Epithelial cell of proximal tubule (primary cell): ENCODE data around the gene GDF2. TPM values are rescaled to one million over a fixed set of nuclear protein-coding genes. Genes with fewer than 3 reads are reported as not detected.

Experiments
- DNase-seq: peaks from one replicate; pipeline ENCODE4 v3.0.0-alpha.2; 2011; ENCODE audit warnings: low read depth
- H3K4me3 ChIP-seq: 2 replicates; pipeline ENCODE4 v1.5.1; 2011; ENCODE audit warnings: low read depth, mild to moderate bottlenecking, low read length
- total RNA-seq: library from RNA; depleted of rRNA; stranded (reverse); fragments of >200 nt; gene quantifications from 2 replicates; pipeline ENCODE4 v1.2.3, GENCODE V29; 2015
- TF ChIP-seq, protein P1 (sequence below): conservative IDR thresholded peaks from 2 replicates; pipeline ENCODE4 v1.5.1; 2012; ENCODE audit warnings: low read depth, mild to moderate bottlenecking, low read length

Gene GDF2
- total RNA-seq, 1 donor from 2014 or later, result not detected

DNA sequence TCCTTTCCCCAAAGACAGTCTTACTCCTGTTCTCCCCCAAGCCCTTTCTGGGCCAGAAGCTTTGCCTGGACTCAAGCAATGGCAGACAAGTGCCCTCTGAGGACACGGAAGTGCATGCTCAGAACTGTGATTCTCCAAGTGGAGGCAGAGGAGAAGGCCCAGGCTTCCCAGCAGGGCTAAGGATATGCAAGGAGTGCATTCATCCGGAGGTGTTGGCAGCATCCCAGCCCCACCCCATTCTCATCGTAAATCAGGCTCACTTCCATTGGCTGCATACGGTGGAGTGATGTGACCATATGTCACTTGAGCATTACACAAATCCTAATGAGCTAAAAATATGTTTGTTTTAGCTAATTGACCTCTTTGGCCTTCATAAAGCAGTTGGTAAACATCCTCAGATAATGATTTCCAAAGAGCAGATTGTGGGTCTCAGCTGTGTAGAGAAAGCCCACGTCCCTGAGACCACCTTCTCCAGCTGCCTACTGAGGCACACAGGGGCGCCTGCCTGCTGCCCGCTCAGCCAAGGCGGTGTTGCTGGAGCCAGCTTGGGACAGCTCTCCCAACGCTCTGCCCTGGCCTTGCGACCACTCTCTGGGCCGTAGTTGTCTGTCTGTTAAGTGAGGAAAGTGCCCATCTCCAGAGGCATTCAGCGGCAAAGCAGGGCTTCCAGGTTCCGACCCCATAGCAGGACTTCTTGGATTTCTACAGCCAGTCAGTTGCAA is 24.5 kb downstream of the GDF2 start:
- no peak for DNase-seq
- H3K4me3 ChIP-seq, result no peak overlapping the region
- TF ChIP-seq, protein P1, sequence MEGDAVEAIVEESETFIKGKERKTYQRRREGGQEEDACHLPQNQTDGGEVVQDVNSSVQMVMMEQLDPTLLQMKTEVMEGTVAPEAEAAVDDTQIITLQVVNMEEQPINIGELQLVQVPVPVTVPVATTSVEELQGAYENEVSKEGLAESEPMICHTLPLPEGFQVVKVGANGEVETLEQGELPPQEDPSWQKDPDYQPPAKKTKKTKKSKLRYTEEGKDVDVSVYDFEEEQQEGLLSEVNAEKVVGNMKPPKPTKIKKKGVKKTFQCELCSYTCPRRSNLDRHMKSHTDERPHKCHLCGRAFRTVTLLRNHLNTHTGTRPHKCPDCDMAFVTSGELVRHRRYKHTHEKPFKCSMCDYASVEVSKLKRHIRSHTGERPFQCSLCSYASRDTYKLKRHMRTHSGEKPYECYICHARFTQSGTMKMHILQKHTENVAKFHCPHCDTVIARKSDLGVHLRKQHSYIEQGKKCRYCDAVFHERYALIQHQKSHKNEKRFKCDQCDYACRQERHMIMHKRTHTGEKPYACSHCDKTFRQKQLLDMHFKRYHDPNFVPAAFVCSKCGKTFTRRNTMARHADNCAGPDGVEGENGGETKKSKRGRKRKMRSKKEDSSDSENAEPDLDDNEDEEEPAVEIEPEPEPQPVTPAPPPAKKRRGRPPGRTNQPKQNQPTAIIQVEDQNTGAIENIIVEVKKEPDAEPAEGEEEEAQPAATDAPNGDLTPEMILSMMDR, result no peak

DNA sequence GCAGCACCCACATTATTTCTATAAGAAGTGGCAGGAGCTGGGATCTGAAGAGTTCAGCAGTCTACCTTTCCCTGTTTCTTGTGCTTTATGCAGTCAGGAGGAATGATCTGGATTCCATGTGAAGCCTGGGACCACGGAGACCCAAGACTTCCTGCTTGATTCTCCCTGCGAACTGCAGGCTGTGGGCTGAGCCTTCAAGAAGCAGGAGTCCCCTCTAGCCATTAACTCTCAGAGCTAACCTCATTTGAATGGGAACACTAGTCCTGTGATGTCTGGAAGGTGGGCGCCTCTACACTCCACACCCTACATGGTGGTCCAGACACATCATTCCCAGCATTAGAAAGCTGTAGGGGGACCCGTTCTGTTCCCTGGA is 25.0 kb downstream of the GDF2 start:
- TF ChIP-seq, protein P1, result no peak
- H3K4me3 ChIP-seq, result no peak overlapping the region
- no peak for DNase-seq

DNA sequence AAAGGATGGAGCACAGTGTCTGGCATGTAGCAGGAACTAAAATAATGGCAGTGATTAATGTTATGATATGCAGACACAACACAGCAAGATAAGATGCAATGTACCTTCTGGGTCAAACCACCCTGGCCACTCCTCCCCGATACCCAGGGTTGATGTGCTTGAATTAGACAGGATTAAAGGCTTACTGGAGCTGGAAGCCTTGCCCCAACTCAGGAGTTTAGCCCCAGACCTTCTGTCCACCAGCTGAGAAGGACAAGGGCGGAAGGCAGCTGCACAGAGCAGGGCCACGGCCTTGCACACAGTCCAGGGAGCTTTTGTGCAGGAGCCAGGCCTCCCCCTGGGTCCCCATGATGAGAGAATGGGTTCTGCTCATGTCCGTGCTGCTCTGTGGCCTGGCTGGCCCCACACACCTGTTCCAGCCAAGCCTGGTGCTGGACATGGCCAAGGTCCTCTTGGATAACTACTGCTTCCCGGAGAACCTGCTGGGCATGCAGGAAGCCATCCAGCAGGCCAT is 25.9 kb downstream of the GDF2 start, which contains the start of gene RBP3:
Gene RBP3, plus strand, starts transcription at position 226 of the 514 bp plus-strand sequence. Its CDS starts 122 bp downstream, at position 348.
- no peak for DNase-seq
- no peak within 1 kb of the TSS for H3K4me3 ChIP-seq
- TF ChIP-seq, protein P1, result no peak

DNA sequence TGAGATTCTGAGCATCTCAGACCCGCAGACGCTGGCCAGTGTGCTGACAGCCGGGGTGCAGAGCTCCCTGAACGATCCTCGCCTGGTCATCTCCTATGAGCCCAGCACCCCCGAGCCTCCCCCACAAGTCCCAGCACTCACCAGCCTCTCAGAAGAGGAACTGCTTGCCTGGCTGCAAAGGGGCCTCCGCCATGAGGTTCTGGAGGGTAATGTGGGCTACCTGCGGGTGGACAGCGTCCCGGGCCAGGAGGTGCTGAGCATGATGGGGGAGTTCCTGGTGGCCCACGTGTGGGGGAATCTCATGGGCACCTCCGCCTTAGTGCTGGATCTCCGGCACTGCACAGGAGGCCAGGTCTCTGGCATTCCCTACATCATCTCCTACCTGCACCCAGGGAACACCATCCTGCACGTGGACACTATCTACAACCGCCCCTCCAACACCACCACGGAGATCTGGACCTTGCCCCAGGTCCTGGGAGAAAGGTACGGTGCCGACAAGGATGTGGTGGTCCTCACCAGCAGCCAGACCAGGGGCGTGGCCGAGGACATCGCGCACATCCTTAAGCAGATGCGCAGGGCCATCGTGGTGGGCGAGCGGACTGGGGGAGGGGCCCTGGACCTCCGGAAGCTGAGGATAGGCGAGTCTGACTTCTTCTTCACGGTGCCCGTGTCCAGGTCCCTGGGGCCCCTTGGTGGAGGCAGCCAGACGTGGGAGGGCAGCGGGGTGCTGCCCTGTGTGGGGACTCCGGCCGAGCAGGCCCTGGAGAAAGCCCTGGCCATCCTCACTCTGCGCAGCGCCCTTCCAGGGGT is 26.6 kb downstream of the GDF2 start:
- H3K4me3 ChIP-seq, result no peak overlapping the region
- no peak for DNase-seq
- TF ChIP-seq, protein P1, result no peak

DNA sequence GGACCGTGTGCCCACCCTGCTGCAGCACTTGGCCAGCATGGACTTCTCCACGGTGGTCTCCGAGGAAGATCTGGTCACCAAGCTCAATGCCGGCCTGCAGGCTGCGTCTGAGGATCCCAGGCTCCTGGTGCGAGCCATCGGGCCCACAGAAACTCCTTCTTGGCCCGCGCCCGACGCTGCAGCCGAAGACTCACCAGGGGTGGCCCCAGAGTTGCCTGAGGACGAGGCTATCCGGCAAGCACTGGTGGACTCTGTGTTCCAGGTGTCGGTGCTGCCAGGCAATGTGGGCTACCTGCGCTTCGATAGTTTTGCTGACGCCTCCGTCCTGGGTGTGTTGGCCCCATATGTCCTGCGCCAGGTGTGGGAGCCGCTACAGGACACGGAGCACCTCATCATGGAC is 27.3 kb downstream of the GDF2 start:
- H3K4me3 ChIP-seq, result no peak overlapping the region
- TF ChIP-seq, protein P1, result no peak
- no peak for DNase-seq

DNA sequence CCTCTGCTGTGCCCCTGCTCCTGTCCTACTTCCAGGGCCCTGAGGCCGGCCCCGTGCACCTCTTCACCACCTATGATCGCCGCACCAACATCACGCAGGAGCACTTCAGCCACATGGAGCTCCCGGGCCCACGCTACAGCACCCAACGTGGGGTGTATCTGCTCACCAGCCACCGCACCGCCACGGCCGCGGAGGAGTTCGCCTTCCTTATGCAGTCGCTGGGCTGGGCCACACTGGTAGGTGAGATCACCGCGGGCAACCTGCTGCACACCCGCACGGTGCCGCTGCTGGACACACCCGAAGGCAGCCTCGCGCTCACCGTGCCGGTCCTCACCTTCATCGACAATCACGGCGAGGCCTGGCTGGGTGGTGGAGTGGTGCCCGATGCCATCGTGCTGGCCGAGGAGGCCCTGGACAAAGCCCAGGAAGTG is 27.7 kb downstream of the GDF2 start:
- no peak overlapping the region for H3K4me3 ChIP-seq
- no peak for DNase-seq
- TF ChIP-seq, protein P1, result no peak
